DMS 273 (cell line): ENCODE results near the gene PLPP7.
"Not testable (repeated sequence)": the region's sequence is repeated elsewhere in the genome, so short reads cannot be mapped to it uniquely, and the experiment has no call there.

Experiments
- DNase-seq: peaks from one replicate; lab custom pipeline; 2025; ENCODE audit not compliant: unreplicated experiment; lab: John Stamatoyannopoulos, UW

Gene PLPP7

DNA sequence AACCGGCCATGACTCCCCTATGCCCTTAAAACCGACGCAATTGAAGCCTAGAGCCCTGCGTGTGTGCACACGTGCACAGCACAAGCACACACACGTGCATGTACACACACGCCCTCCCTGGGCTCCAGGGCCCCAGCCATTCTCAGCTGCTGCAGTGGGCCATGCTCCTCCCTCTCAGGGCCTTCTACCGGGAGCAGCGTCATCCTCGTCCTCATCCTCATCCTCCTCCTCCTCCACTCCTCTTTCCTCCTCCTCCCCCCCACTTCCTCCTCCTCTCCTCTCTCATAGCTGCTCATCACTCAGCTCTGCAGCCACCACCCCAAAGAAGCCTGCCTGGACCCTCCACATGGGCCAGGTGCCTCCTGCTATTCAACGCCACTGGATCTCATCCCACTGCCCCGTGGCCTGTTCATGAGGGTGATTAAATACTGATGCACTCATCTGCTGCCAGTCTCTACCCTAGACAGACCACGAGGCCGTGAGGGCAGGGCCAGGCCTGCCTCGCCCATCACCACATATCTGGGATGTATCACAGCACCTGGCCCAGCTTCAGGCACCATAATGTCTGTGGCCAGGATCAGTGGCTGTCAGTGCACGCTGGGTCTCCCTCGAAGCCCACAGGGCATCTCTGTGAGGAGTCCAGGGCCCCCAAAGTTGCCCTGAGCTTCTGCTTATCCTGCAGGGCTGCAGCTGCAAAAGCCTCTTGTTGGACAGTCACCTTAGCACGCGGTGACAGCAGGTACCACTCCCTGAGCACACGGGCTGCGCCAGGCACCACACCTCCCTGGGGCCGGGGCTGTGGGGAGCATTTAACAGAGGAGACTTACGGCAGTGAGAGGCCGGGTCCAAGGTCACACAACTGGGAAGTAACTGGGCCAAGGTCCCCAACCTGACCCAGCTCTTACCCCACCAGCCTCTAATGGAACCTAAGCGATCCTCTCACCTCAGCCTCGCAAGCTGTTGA is 23.0 kb upstream of the PLPP7 start:
- no peak for DNase-seq

- DNase-seq, result no peak
Observed at GRCh38 chr9:131270171-131271015, 19.1 kb upstream of the PLPP7 start.

- DNase-seq, result not testable (repeated sequence)
Observed at GRCh38 chr9:131271016-131271273, 18.6 kb upstream of the PLPP7 start.

GRCh38 chr9:131271506-131271931 is 18.0 kb upstream of the PLPP7 start:
- DNase-seq, result no peak

GRCh38 chr9:131272212-131272611 is 17.3 kb upstream of the PLPP7 start:
- DNase-seq, result no peak

DNA sequence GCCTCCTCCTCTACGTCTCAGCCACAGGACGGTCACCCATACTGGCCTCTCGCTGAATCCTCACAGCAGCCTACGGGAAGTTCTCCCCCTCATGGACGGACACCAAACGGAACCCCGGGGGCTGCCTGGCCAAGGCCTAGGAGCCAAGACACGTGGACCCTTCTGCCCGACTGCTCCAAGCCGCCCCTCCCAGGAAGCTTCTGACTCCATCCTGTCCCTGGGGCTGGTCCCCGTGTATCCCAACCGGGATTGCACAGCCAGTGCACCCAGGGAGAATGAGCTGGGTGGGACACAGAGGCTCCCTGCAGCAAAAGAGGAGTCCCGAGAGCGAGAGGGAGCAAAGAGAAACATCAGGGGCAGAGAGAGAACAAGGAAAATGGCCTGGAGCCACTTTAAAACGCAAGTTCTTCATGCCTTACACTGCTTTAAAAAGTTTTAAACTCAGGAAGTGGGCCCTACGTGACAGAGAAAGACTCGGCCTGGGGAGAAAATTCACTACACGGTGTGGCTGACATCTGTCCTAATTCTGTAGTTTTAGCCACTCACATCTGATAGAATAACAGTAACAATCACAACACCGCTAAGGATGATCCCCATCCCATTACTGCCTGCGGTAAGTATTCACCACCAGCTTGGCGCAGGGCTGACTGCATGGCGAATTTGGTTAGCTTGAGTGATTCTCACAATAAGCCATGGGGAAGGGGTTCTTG is 16.2 kb upstream of the PLPP7 start:
- DNase-seq, result no peak

DNA sequence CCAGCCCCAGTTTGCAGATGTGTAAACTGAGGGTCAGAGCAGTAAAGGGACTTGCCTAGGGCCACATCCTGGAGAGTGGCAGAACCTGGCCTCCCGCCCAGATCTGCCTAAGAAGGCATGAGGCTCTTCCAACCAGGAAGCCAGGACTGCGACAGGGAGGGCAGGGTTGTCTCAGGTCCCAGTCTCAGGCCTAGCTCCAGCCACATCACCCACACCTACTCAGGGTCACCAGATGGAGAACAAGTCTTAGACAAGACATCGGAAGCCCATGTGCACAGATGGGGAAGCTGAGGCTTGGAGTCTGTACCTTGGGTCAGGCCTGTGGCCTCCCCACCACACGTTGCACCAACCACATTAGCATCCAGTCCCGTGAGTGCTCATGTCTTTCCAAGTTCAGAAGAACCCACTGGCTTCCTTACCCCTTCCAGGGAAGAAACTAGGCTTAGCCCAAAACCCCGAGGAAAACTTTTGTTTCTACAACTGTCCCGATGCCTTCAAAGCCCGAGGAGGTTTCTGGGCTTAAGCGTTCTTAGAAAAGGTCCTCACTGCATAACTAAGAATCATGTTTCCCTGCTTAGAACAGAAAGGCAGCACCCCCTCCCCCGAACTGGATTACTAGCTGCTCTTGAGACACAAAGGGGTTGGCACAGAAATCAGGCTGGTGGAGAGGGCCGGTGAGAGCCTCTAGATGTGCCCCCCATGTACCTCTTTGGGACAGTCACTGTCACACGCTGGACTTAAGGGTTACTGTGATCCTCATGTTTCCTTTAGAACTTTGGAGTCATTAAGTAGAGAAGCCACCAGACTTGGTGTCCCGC is 15.5 kb upstream of the PLPP7 start:
- peak; percentile 34 for DNase-seq

DNA sequence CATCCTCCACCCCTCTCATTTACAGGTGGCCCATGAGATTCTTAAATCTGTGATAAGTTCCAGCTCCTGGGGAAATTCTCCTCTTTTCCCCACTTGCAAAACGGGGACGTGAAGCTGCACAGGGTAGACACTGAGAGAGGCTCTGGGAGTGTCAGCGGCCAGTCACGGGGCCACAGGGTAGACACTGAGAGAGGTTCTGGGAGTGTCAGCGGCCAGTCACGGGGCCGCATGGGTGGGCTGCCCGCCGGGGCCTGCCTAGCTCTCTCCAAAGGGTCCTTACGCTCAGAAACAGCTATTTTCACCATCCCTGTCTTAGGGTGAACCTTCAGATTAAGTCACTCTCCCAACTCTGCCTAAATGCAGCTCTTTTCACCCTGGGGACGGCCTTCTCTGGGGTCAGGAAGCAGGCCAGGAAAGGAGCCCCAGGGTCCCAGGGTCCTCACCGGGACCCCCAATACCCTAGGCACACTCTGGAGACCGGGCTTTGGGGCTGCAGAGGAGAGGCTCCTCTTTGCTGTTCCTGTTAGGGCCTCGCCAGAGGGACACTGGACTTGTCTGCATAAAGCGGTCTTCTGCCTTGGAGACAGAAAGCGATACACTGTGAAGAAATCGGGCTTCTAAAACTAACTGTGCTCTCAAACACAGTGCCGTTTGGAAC is 14.7 kb upstream of the PLPP7 start:
- DNase-seq, result no peak

DNA sequence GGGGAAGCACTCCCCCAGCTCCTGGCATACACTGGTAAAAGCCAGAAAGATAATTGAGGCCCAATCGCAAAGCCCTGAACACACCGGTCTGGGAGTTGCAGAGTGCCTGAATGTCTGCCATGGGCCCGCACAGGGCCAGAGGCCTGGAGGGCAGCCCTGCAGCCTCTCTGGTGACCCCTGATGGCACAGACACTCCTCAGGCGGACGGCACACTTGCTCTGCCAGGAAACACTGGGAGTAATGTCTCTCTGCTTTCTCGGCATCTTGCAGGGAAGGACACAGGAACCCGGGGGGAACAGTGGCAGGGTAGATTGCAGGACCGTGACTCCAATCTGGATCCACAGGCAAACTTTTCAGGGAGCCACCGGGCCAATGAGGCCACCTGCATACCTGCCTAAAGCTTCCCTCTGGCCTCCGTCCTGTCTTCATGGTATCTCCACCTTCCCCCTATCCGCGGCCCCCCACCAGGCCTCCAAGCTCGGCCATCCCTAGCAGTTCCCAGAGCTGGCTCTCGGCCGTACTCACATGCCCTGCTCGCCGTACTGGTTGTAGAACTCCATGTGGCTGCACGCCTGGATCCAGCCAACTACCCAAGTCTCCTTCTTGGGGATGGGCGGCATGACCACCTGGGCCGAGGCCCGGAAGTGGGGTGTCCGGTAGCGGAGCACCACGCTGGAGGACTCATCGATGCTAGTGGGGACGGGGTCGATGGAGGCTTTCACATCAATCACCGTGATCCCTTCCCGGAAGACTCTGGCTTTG is 14.0 kb upstream of the PLPP7 start:
- DNase-seq, result peak; percentile 53

- DNase-seq, result peak; percentile 54
Observed at GRCh38 chr9:131276094-131276888, 13.2 kb upstream of the PLPP7 start, which contains the start of gene FAM78A. Gene FAM78A, minus strand, starts transcription at chr9:131276510. Its CDS starts 331 bp downstream, at chr9:131276179.

- DNase-seq, result peak; percentile 48
Observed at GRCh38 chr9:131276891-131277286, 12.6 kb upstream of the PLPP7 start.

GRCh38 chr9:131277287-131277909 is 12.1 kb upstream of the PLPP7 start:
- no peak for DNase-seq

DNA sequence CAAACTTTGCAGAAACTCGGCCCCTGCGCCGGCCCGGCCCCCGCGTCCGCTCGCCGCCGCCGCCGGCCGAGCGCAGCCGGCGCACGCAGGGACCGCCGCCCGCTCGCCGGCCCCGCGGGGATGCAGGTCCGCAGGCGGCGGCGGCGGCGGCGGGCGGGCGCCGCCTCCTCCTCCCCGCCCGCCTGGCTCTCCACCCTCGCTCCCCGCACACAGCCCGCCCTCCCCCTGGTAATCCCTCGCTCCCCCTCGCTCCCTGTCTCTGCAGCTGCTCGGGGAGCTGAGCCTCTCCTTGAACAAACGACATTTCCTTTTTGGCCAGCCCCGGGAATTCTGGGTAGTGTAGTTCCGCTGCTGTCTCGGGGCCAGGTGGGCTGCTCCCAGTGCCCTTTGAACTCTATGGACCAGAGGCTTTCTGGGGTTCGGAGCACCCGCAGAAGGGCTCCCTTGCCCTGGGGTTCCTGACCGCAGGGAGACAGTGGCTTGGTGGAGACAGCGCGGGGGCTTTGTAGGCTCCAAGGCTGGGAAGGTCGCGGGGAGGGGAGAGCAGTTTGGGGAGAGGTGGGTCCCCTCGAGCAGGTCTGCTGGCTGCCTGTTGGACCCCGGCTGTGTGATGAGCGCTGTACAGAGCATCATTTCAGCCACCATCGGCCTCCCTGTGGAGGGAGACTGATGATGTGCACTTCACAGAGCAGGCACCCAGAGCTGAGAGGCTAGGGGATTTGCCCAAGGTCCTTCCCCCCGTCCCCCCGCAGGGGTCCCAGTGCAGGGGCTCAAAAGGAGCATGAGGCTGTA is 11.4 kb upstream of the PLPP7 start:
- peak; percentile 94 for DNase-seq

GRCh38 chr9:131278702-131279111 is 10.8 kb upstream of the PLPP7 start:
- DNase-seq, result no peak

- no peak for DNase-seq
Observed at GRCh38 chr9:131279196-131279862, 10.2 kb upstream of the PLPP7 start.

DNA sequence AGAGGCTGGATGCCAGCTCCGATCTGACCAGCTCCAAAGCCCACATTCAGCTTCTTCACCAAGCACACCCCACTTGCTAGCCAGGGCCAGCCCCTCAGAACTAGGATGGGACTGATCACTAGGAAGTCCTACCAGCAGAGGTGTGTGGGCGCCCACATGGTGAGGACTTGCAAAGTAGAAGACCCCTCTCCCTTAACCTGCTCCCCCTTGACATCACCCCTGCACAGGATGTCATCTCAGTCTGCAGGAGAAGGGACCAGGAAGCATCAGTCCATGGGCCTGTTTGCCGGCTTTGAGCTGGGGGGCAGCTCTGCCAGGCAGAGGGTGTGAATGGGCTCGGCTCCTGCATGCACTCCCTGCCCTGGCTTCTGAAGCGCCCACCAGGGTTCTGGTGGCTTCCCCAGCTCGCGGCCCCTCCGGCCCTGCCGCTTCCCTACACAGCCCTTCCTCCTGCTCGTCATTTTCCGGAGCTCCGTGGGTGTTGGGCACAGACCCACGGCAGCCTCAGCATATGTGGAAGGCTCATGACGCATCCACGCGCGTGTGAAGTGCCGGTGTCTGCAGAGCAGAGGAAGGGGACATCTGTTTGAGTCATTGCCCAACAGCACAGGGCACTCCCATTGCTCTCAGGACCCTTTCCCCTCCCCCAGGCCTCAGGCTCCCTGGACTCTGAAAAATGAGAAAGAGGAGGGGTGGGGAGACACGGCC is 9.5 kb upstream of the PLPP7 start:
- no peak for DNase-seq
